ENCODE results near the gene TPCN1.

Gene TPCN1

GRCh38 chr12:113287146-113287898, 66.1 kb downstream of the TPCN1 start:
- DNase-seq (ENCODE audit: low read depth) = no peak

- DNase-seq (ENCODE audit: low read depth) = no peak
Observed at GRCh38 chr12:113287899-113288282, 66.6 kb downstream of the TPCN1 start.

- DNase-seq (ENCODE audit: low read depth) = no peak
Observed at GRCh38 chr12:113289361-113289760, 68.1 kb downstream of the TPCN1 start.

GRCh38 chr12:113290506-113290905, 69.2 kb downstream of the TPCN1 start:
- no peak for DNase-seq (ENCODE audit: low read depth)

- DNase-seq (ENCODE audit: low read depth) = no peak
Observed at GRCh38 chr12:113291586-113291985, 70.3 kb downstream of the TPCN1 start.

GRCh38 chr12:113292091-113292490, 70.8 kb downstream of the TPCN1 start:
- peak; percentile 77 for DNase-seq (ENCODE audit: low read depth)

GRCh38 chr12:113292547-113292946, 71.3 kb downstream of the TPCN1 start:
- DNase-seq (ENCODE audit: low read depth) = no peak

GRCh38 chr12:113293100-113293499, 71.8 kb downstream of the TPCN1 start:
- DNase-seq (ENCODE audit: low read depth) = no peak

GRCh38 chr12:113295886-113296556, 74.8 kb downstream of the TPCN1 start:
- no peak for DNase-seq (ENCODE audit: low read depth)

- no peak for DNase-seq (ENCODE audit: low read depth)
Observed at GRCh38 chr12:113296557-113297213, 75.4 kb downstream of the TPCN1 start.

- DNase-seq (ENCODE audit: low read depth) = no peak
Observed at GRCh38 chr12:113297214-113297587, 75.9 kb downstream of the TPCN1 start.

- no peak for DNase-seq (ENCODE audit: low read depth)
Observed at GRCh38 chr12:113297621-113298471, 76.6 kb downstream of the TPCN1 start.

GRCh38 chr12:113298472-113298817, 77.2 kb downstream of the TPCN1 start:
- DNase-seq (ENCODE audit: low read depth) = no peak

GRCh38 chr12:113298861-113299545, 77.7 kb downstream of the TPCN1 start:
- no peak for DNase-seq (ENCODE audit: low read depth)

GRCh38 chr12:113299619-113300237, 78.5 kb downstream of the TPCN1 start:
- DNase-seq (ENCODE audit: low read depth) = peak; percentile 78

- no peak for DNase-seq (ENCODE audit: low read depth)
Observed at GRCh38 chr12:113301811-113302210, 80.5 kb downstream of the TPCN1 start.

GRCh38 chr12:113302466-113302865, 81.2 kb downstream of the TPCN1 start:
- no peak for DNase-seq (ENCODE audit: low read depth)

GRCh38 chr12:113302886-113303640, 81.8 kb downstream of the TPCN1 start:
- no peak for DNase-seq (ENCODE audit: low read depth)

- no peak for DNase-seq (ENCODE audit: low read depth)
Observed at GRCh38 chr12:113305281-113305856, 84.1 kb downstream of the TPCN1 start.

- DNase-seq (ENCODE audit: low read depth) = no peak
Observed at GRCh38 chr12:113306382-113306781, 85.1 kb downstream of the TPCN1 start.
